Activated CD8-positive, alpha-beta memory T cell treated with anti-CD3 and anti-CD28 coated beads, Interleukin-2, amount 50 U/mL, for 4 hours (primary cell): Measurements from ENCODE around the gene IFIT2.
"Not testable (repeated sequence)": the region's sequence is repeated elsewhere in the genome, so short reads cannot be mapped to it uniquely, and the experiment has no call there.

Source experiments
- DNase-seq: peaks from one replicate; pipeline ENCODE4 v3.0.0-alpha.2; 2020

The IFIT2 gene

GRCh38 chr10:89343089-89343767, 41.4 kb downstream of the IFIT2 start:
- no peak for DNase-seq

- no peak for DNase-seq
These were observed 42.3 kb downstream of the IFIT2 start for GRCh38 chr10:89344156-89344555.

GRCh38 chr10:89345367-89346000, 43.6 kb downstream of the IFIT2 start:
- DNase-seq: no peak

- DNase-seq: no peak
These were observed 44.8 kb downstream of the IFIT2 start for GRCh38 chr10:89346405-89347254.

GRCh38 chr10:89347701-89348457, 46.0 kb downstream of the IFIT2 start:
- DNase-seq: no peak

- DNase-seq: no peak
These were observed 46.6 kb downstream of the IFIT2 start for GRCh38 chr10:89348481-89348880.

- DNase-seq: no peak
These were observed 47.1 kb downstream of the IFIT2 start for GRCh38 chr10:89348975-89349374.

- DNase-seq: not testable (repeated sequence)
These were observed 48.9 kb downstream of the IFIT2 start for GRCh38 chr10:89350631-89351315.

DNA sequence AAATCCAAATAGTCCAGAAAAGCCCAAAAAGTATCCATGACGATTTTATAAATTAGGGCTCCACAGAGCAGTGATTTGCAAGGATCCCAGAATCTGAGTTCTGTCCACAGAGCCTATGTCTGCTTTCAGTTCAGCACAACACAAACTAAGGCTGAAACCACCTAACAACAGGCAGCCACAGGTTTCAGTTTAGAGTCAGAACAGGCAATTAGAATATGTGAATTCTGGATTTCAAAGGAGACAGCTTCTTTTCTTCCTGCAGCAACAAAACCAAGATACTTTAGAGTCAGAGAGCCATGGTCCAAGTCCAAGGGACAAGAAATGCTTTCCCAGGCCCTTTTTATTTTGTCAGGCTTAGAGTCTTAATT, 49.5 kb downstream of the IFIT2 start:
- no peak for DNase-seq

DNA sequence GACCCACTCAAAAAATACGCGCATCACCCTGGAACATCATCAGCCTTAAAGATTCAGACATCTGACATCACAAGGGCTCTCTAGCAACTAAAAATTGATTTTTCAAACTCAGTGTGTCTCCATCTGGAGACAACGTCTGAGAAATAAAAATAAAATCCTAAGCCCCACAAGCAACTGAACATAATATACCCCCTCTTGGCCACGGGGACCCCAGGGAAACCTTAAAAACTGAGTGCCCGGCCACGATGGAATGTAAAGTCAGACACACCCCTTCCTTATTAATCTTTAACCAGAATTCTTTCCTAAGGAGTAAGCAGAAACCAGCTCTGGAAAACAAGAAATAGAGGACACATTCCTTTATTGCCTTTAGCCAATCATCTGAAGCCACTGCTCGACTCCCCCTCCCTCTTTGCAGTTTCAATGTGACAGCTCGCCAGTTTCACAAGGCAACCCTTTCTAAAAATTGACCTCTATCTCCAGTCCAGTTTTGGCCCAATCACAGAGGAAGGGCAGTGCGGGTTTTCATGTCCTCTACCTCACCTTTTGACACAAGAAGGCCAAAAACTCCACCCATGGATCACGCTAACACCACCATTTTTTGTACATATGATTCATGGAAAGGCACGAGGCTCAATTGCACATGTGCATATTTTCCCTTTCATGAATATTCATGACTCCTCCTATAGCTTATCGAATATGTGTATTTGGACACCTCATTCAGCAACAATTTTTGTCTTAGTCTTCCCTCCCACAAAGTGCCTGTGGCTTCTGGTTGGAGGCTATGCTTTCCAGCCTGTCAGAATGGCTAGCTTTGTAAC, 50.1 kb downstream of the IFIT2 start:
- DNase-seq: no peak

- DNase-seq: no peak
These were observed 51.0 kb downstream of the IFIT2 start for GRCh38 chr10:89352802-89353201.

GRCh38 chr10:89355394-89355931, 53.6 kb downstream of the IFIT2 start:
- DNase-seq: no peak

DNA sequence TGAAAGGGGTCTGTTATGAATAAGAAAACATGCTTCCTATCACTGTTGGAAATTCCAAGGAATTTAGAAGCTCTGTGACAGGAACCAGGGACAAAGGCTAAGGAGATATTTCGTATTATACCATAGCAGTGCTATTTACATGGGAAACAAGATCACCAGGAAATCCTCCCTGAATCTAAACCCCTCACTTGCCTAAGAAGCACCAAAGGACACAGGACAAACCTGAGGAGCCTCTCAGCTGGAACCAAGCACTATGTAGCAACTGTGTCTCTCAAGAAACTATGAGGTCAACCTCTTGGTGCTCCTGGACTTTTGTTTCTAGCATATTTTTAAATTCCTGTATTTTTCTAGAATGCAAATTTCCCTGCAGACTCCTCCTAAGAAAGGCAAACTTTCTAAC, 55.2 kb downstream of the IFIT2 start:
- no peak for DNase-seq

- no peak for DNase-seq
These were observed 56.1 kb downstream of the IFIT2 start for GRCh38 chr10:89357975-89358374.
